NB4 (cell line): ENCODE results near the gene GPC3.

ENCODE experiments used
- CTCF ChIP-seq: IDR thresholded peaks from one replicate; pipeline ENCODE4 v1.5.1; 2012; ENCODE audit warnings: low read depth, low read length
- MAX ChIP-seq: IDR thresholded peaks from 2 replicates; pipeline ENCODE4 v1.6.1; 2011; ENCODE audit warnings: low read depth, low read length
- MYC ChIP-seq: IDR thresholded peaks from 2 replicates; pipeline ENCODE4 v1.6.1; 2011; ENCODE audit warnings: low read depth, low read length
- POLR2A ChIP-seq: IDR thresholded peaks from 2 replicates; pipeline ENCODE4 v1.6.1; 2011; ENCODE audit warnings: mild to moderate bottlenecking; ENCODE audit not compliant: insufficient read length; ENCODE audit errors: extremely low read depth

- TF ChIP-seq CTCF (no peak), POLR2A (no peak), MYC (no peak), MAX (no peak)
These were observed 13.8 kb downstream of the GPC3 start for GRCh38 chrX:133971586-133971985.
